H1 (cell line): ENCODE results near the gene STK39. TPM values are rescaled to one million over a fixed set of nuclear protein-coding genes. Genes with fewer than 3 reads are reported as not detected.

ENCODE experiments used
- CTCF ChIA-PET: fragments of 300-600 bp; sonication (Branson Sonifier 250); formaldehyde crosslinking; loops from one replicate; lab custom pipeline; 2021; ENCODE audit not compliant: partially characterized antibody; lab: Charles Lee
- POLR2A ChIA-PET: fragments of 300-600 bp; sonication (Branson Sonifier 250); formaldehyde crosslinking; loops from one replicate; lab custom pipeline; 2021; ENCODE audit warnings: inconsistent platforms; ENCODE audit not compliant: partially characterized antibody; lab: Charles Lee
- DNase-seq, 2 experiments: peaks; one replicate each; pipeline versions ENCODE4 v3.0.0 to v3.0.0-alpha.2; 2010 to 2022; ENCODE audit warnings: low spot score in 2 of 2, low read depth in 1 of 2, mixed read lengths in 1 of 2
- FAIRE-seq: peaks from 2 replicates; lab custom pipeline; 2011; peaks lifted over from hg19 to GRCh38; lab: Jason Lieb, UNC
- H2AFZ ChIP-seq: 2 replicates; pipeline ENCODE4 v1.8.1; 2012; ENCODE audit warnings: low read length, inconsistent platforms
- H2AK5ac ChIP-seq: 2 replicates; pipeline ENCODE4 v1.6.1; 2013; ENCODE audit warnings: low read depth, low read length
- H2BK120ac ChIP-seq: replicated peaks from 2 replicates; pipeline ENCODE3; 2013; ENCODE audit warnings: low read depth, low read length, inconsistent platforms
- H2BK12ac ChIP-seq: 2 replicates; pipeline ENCODE4 v1.6.1; 2013; ENCODE audit warnings: low read depth, low read length
- H2BK15ac ChIP-seq: 2 replicates; pipeline ENCODE4 v1.6.1; 2013; ENCODE audit warnings: low read length
- H2BK20ac ChIP-seq: 2 replicates; pipeline ENCODE4 v1.6.1; 2013; ENCODE audit warnings: low read length
- H2BK5ac ChIP-seq: 2 replicates; pipeline ENCODE4 v1.6.1; 2013; ENCODE audit warnings: low read depth, low read length
- H3K14ac ChIP-seq: 2 replicates; pipeline ENCODE4 v1.6.1; 2013; ENCODE audit warnings: inconsistent platforms; ENCODE audit not compliant: insufficient read length
- H3K18ac ChIP-seq: 2 replicates; pipeline ENCODE4 v1.6.1; 2013; ENCODE audit warnings: low read length; ENCODE audit errors: extremely low read depth
- H3K23ac ChIP-seq: 2 replicates; pipeline ENCODE4 v1.6.1; 2013; ENCODE audit warnings: inconsistent platforms; ENCODE audit not compliant: insufficient read length
- H3K23me2 ChIP-seq: 2 replicates; pipeline ENCODE4 v1.6.1; 2013; ENCODE audit warnings: low read depth, low read length
- H3K27ac ChIP-seq: 2 replicates; pipeline ENCODE4 v1.6.1; 2011; ENCODE audit warnings: low read depth, low read length, inconsistent platforms
- H3K27me3 ChIP-seq, 4 experiments: replicated peaks in 1 of 4; 1 replicate in 1 of 4; 2 replicates in 3 of 4; pipeline versions ENCODE4 v1.6.1 to v1.8.1; 2011 to 2013; ENCODE audit warnings: low read length in 3 of 4, mild to moderate bottlenecking in 3 of 4, inconsistent platforms in 2 of 4, mixed read lengths in 2 of 4, moderate library complexity in 1 of 4; ENCODE audit not compliant: control insufficient read depth in 3 of 4, insufficient read depth in 3 of 4; ENCODE audit errors: extremely low read depth in 1 of 4
- H3K36me3 ChIP-seq, 4 experiments: 2 replicates each; pipeline versions ENCODE4 v1.6.1 to v1.8.1; 2011 to 2013; ENCODE audit warnings: mild to moderate bottlenecking in 4 of 4, low read length in 3 of 4, moderate library complexity in 2 of 4, control low read depth in 1 of 4, inconsistent platforms in 1 of 4; ENCODE audit not compliant: insufficient read depth in 4 of 4, control insufficient read depth in 2 of 4
- H3K4ac ChIP-seq: replicated peaks from 2 replicates; pipeline ENCODE3; 2013; ENCODE audit warnings: low read length, low read depth, mixed read lengths, inconsistent platforms; ENCODE audit not compliant: insufficient read length
- H3K4me1 ChIP-seq, 4 experiments: replicated peaks in 1 of 4; 1 replicate in 1 of 4; 2 replicates in 3 of 4; pipeline versions ENCODE4 v1.6.1 to v1.8.1; 2011 to 2013; ENCODE audit warnings: low read length in 3 of 4, inconsistent platforms in 2 of 4, mixed read lengths in 1 of 4; ENCODE audit not compliant: insufficient read depth in 4 of 4, control insufficient read depth in 3 of 4
- H3K4me2 ChIP-seq, 2 experiments: 2 replicates each; pipeline versions ENCODE4 v1.6.1 to v1.8.1; 2011 to 2013; ENCODE audit warnings: low read depth in 2 of 2, low read length in 2 of 2, control low read depth in 1 of 2, inconsistent platforms in 1 of 2, mild to moderate bottlenecking in 1 of 2; ENCODE audit not compliant: insufficient read depth in 1 of 2
- H3K4me3 ChIP-seq, 4 experiments: fragments of 200-600, 300-600 bp in 1 of 4; sonication (generic), shearing (Covaris generic), sonication (Bioruptor Twin) in 1 of 4; 2 replicates each; pipeline versions ENCODE4 v1.5.1 to v1.8.1; 2011 to 2016; ENCODE audit warnings: low read length in 4 of 4, low read depth in 3 of 4, control low read depth in 2 of 4, inconsistent platforms in 2 of 4, mild to moderate bottlenecking in 2 of 4, mixed read lengths in 1 of 4, moderate library complexity in 1 of 4; ENCODE audit not compliant: insufficient read depth in 2 of 4; ENCODE audit errors: extremely low read depth in 1 of 4
- H3K56ac ChIP-seq: replicated peaks from 2 replicates; pipeline ENCODE3; 2013; ENCODE audit warnings: low read depth, mild to moderate bottlenecking, mixed read lengths, low read length, inconsistent platforms; ENCODE audit not compliant: insufficient read length
- H3K79me1 ChIP-seq: 2 replicates; pipeline ENCODE4 v1.6.1; 2013; ENCODE audit warnings: low read depth, low read length, control low read depth
- H3K79me2 ChIP-seq, 2 experiments: 2 replicates each; pipeline versions ENCODE4 v1.6.1 to v1.8.1; 2012 to 2013; ENCODE audit warnings: low read length in 2 of 2, mild to moderate bottlenecking in 2 of 2, inconsistent platforms in 1 of 2; ENCODE audit not compliant: insufficient read depth in 2 of 2, control insufficient read depth in 1 of 2
- H3K9ac ChIP-seq, 4 experiments: replicated peaks in 1 of 4; 1 replicate in 1 of 4; 2 replicates in 3 of 4; pipeline versions ENCODE4 v1.6.1 to v1.8.1; 2011 to 2013; ENCODE audit warnings: low read depth in 3 of 4, low read length in 3 of 4, control low read depth in 2 of 4, mild to moderate bottlenecking in 2 of 4, moderate library complexity in 2 of 4, inconsistent platforms in 1 of 4; ENCODE audit errors: extremely low read depth in 1 of 4
- H3K9me3 ChIP-seq, 2 experiments: 2 replicates each; pipeline versions ENCODE4 v1.6.1 to v1.8.1; 2012 to 2013; ENCODE audit warnings: mild to moderate bottlenecking in 2 of 2, moderate library complexity in 2 of 2, control low read depth in 1 of 2, inconsistent platforms in 1 of 2, low read depth in 1 of 2, low read length in 1 of 2, mixed read lengths in 1 of 2; ENCODE audit not compliant: insufficient read depth in 2 of 2
- H4K20me1 ChIP-seq, 2 experiments: replicated peaks in 1 of 2; 2 replicates each; pipeline versions ENCODE3 to v1.8.1; 2011 to 2013; ENCODE audit warnings: inconsistent platforms in 2 of 2, low read length in 2 of 2, mild to moderate bottlenecking in 1 of 2; ENCODE audit not compliant: insufficient read depth in 2 of 2, control insufficient read depth in 1 of 2
- H4K5ac ChIP-seq: 2 replicates; pipeline ENCODE4 v1.6.1; 2013; ENCODE audit warnings: low read length, low read depth, mixed read lengths, inconsistent platforms; ENCODE audit not compliant: insufficient read length
- H4K8ac ChIP-seq: 2 replicates; pipeline ENCODE4 v1.8.0; 2013; ENCODE audit warnings: mild to moderate bottlenecking, moderate library complexity, low read length, inconsistent platforms; ENCODE audit not compliant: insufficient read depth; ENCODE audit errors: extremely low read depth
- H4K91ac ChIP-seq: replicated peaks from 2 replicates; pipeline ENCODE3; 2013; ENCODE audit warnings: low read length, mixed read lengths, inconsistent platforms; ENCODE audit not compliant: insufficient read length
- CHD1 ChIP-seq: IDR thresholded peaks from 2 replicates; pipeline ENCODE4 v1.6.1; 2012; ENCODE audit warnings: low read depth, low read length, improper control_type of control experiment
- CREB1 ChIP-seq: IDR thresholded peaks from 2 replicates; pipeline ENCODE4 v1.6.1; 2012; ENCODE audit warnings: inconsistent platforms
- CTBP2 ChIP-seq: IDR thresholded peaks from 2 replicates; pipeline ENCODE4 v1.7.0; 2011; ENCODE audit warnings: borderline replicate concordance, mild to moderate bottlenecking, moderate library complexity, mixed read lengths, low read length; ENCODE audit not compliant: insufficient read depth, insufficient read length
- MAFK ChIP-seq: IDR thresholded peaks from 2 replicates; pipeline ENCODE4 v1.6.1; 2012; ENCODE audit warnings: low read depth, mild to moderate bottlenecking, improper control_type of control experiment, low read length
- WGBS, 2 experiments: shearing (Covaris generic) in 1 of 2; methylation state at CpG; one replicate each; pipeline versions ENCODE4 v1.1.6 to v1.1.7; 2013 to 2015; ENCODE audit warnings: low lambda C conversion rate in 2 of 2, mixed read lengths in 2 of 2, inconsistent platforms in 1 of 2, low coverage in 1 of 2, missing lambda C conversion rate in 1 of 2; ENCODE audit not compliant: insufficient replicate concordance in 2 of 2, insufficient coverage in 1 of 2, insufficient read length in 1 of 2; ENCODE audit errors: extremely low coverage in 1 of 2, missing lambda C conversion rate in 1 of 2; 5-methylcytosine and 5-hydroxymethylcytosine counted together
- polyA plus RNA-seq, 7 experiments: library from polyadenylated mRNA; depleted of rRNA in 3 of 7; stranded (reverse) in 5 of 7; unstranded in 2 of 7; fragments of >200 nt in 5 of 7; fragments of 200-250 nt in 2 of 7; gene quantifications; 1 replicate in 5 of 7; 2 replicates in 1 of 7; 4 replicates in 1 of 7; pipeline versions ENCODE4 v1.2.1 to v1.2.3, GENCODE V29; 2011 to 2013; ENCODE audit warnings: missing spikeins in 2 of 7, mixed read lengths in 2 of 7
- total RNA-seq: library from RNA; stranded (reverse); fragmentation: NEBNext Ultra II Directional; extraction: Animal tissue kit (Norgen Biotek cat#: 25700); gene quantifications from 2 replicates; pipeline ENCODE4 v1.2.1, GENCODE V29; 2021

The STK39 gene
- total and polyA plus RNA-seq, 2 of the 8 experiments (the other 6 are each of a cell fraction or from before 2014, with no cell fraction given): 13.7 to 23.8 TPM

GRCh38 chr2:167944825-167945659 is 302.4 kb downstream of the STK39 start:
- ChIA-PET POLR2A (interaction anchor here (0.6 to 1.4 kb wide), 2 partner anchors 10 to 191 kb away, joined by 3 read pairs; no protein-coding TSS in a partner anchor), CTCF (interaction anchor here (1.1 to 2.3 kb wide), 5 partner anchors 23 to 602 kb away, joined by 3 to 14 read pairs (median 5); no protein-coding TSS in a partner anchor)
- no peaks in the 10 kb centered on the region for H3K36me3 ChIP-seq
- no peak overlapping the region for H3K4me2 ChIP-seq
- H4K20me1 ChIP-seq: no peaks in the 10 kb centered on the region
- no peak overlapping the region for H3K23ac ChIP-seq
- no peak for TF ChIP-seq CHD1
- TF ChIP-seq MAFK: no peak
- TF ChIP-seq CREB1: no peak
- no peak for TF ChIP-seq CTBP2
- H3K79me1 ChIP-seq: no peaks in the 10 kb centered on the region
- no peak overlapping the region for H3K27ac ChIP-seq
- FAIRE-seq (no peak), DNase-seq (no peak)
- H2AFZ ChIP-seq: no peak overlapping the region
- H3K18ac ChIP-seq: no peak overlapping the region
- no peak overlapping the region for H3K56ac ChIP-seq
- no peak overlapping the region for H2BK15ac ChIP-seq
- H4K8ac ChIP-seq: no peak overlapping the region
- no peak overlapping the region for H2BK5ac ChIP-seq
- H3K4ac ChIP-seq: no peak overlapping the region
- peaks cover 0 to 7% (median 5%) of the 10 kb centered on the region in 4 experiments; a peak in 5 of 7 replicates for H3K4me1 ChIP-seq
- H4K91ac ChIP-seq: no peak overlapping the region
- no peak overlapping the region for H3K4me3 ChIP-seq
- no peak overlapping the region for H4K5ac ChIP-seq
- no peak overlapping the region for H2AK5ac ChIP-seq
- H2BK12ac ChIP-seq: no peak overlapping the region
- no peaks in the 10 kb centered on the region for H3K27me3 ChIP-seq
- no peaks in the 10 kb centered on the region for H3K79me2 ChIP-seq
- H3K9ac ChIP-seq: no peak overlapping the region
- no peaks in the 10 kb centered on the region for H3K23me2 ChIP-seq
- no peak overlapping the region for H2BK120ac ChIP-seq
- no peak overlapping the region for H2BK20ac ChIP-seq
- no peaks in the 10 kb centered on the region for H3K9me3 ChIP-seq
- WGBS, 2 experiments: 90% methylated on average over 8 of the region's 8 CpGs; no CpG with 5 or more reads in 1 of the 2 experiments
- H3K14ac ChIP-seq: no peak overlapping the region
